SKM-1 treated with dmso at 0.1 percent for 144 hours (cell line): ENCODE data around the gene PARS2.
"Not testable (repeated sequence)": the region's sequence is repeated elsewhere in the genome, so short reads cannot be mapped to it uniquely, and the experiment has no call there.

Experiments used
- DNase-seq: peaks from one replicate; lab custom pipeline; 2025; ENCODE audit not compliant: unreplicated experiment; lab: John Stamatoyannopoulos, UW

The PARS2 gene

GRCh38 chr1:54775828-54776721, 11.8 kb upstream of the PARS2 start:
- DNase-seq, result not testable (repeated sequence)

GRCh38 chr1:54774820-54775498, 10.6 kb upstream of the PARS2 start:
- DNase-seq, result no peak

DNA sequence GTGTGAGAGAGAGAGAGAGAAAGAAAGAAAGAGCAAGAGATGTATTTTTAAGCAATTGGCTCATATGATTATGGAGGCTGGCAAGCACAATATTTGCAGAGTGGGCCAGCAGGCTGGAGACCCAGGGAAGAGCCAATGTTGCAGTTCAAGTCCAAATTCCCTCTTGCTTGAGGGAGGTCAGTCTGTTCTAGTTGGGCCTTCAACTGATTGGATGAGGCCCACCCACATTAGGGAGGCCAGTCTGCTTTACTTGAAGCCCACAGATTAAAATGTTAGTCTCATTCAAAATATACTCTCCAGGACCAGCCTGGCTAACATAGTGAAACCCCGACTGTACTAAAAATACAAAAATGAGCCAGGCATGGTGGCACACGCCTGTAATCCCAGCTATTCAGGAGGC, 8.6 kb upstream of the PARS2 start:
- no peak for DNase-seq

DNA sequence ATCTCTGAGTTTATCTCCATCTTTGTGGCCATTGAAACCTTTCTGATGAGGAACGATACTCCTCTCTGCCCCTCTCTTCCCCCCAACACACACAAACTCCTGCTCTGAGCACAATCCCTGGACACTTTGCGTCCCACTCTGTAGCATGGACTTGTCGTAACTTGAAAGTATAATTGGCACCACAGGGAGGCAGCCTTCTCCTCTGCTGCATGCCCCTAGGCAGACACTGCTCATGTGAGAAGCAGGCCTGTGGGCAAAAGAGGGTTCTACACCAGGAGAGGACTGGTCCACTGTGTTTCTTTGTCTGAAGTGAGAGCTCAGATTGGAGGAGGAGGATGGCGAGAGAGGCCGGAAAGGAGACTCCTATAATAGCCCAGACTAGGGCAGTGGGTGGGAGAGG, 3.8 kb upstream of the PARS2 start:
- no peak for DNase-seq

GRCh38 chr1:54767526-54767925, 3.2 kb upstream of the PARS2 start:
- no peak for DNase-seq

DNA sequence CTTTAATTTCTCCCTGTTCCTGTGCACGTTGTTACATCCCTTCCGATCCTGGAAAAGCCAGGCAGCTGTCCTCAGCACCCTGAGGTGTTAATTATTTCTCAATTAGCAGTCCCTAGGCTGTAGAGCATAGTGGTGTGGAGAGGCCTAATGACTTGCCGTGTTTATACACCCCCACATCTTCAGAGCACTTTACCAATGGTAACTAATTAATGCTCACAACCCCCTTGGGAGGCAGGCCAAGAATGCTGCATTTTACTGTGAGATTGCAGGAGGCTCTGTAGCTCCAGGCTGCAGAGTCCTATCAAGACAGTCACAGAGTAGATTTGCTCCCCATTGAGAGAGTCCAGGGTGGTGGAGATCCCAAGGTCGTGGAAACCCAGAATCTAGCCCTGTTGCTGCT, 2.4 kb upstream of the PARS2 start:
- no peak for DNase-seq

GRCh38 chr1:54764922-54765561, 719 bp upstream of the PARS2 start:
- DNase-seq, result no peak

DNA sequence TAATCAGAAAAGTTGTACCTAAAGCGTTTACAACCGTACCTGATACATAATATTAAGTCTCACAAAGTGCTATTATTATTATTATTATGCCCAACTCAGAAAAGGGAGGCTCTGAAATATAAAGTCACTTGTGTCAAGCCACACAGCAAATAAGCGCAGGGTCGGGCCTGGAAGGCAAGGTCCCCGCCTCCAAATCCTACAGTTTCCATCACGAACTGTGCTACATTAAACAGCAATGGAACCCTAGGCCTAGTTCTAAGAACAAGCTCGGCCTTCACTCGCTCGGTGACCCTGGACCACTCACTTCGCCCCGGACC, 549 bp downstream of the PARS2 start:
- no peak for DNase-seq

- no peak for DNase-seq
These were observed 5.5 kb downstream of the PARS2 start for GRCh38 chr1:54758678-54759348.

GRCh38 chr1:54757833-54758232, 6.5 kb downstream of the PARS2 start:
- DNase-seq, result no peak

GRCh38 chr1:54754486-54755285, 9.6 kb downstream of the PARS2 start:
- no peak for DNase-seq

GRCh38 chr1:54754045-54754444, 10.3 kb downstream of the PARS2 start:
- no peak for DNase-seq

DNA sequence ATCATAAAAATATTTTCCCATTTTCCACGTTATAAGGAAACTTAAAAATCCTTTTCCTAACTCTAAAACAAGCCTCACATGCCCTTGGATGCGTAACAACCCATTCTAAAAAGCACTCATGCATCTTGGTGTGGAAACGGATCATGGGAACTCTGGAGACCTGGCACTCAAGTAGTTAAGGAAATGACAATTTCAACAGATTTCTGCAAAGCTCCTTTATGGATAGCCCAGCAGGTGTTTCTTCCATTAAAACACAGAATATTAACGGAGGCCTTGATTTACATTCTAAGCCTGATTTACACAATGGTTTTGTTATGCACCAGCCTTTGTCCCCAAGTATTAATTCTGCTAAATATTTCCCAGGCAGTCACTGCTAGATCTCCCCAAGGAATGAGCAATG, 12.9 kb downstream of the PARS2 start:
- no peak for DNase-seq

GRCh38 chr1:54750596-54750995, 13.7 kb downstream of the PARS2 start:
- no peak for DNase-seq

GRCh38 chr1:54748094-54748835, 16.1 kb downstream of the PARS2 start:
- DNase-seq, result no peak

DNA sequence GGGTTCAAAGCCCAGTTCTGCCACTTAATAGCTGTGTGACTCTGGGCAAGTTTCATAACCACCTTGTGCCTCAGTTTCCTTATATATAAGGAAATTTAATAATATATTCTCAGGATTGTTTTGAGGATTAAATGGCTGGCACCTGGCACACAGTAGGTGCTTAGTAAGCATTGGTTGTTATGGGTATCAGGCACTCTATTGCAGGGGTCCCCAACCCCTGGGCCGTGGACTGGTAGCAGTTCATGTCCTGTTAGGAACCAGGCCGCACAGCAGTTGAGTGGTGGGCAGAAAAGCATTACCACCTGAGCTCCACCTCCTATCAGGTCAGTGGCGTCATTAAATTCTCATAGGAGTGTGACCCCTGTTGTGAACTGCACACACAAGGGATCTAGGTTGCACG, 18.5 kb downstream of the PARS2 start:
- no peak for DNase-seq

DNA sequence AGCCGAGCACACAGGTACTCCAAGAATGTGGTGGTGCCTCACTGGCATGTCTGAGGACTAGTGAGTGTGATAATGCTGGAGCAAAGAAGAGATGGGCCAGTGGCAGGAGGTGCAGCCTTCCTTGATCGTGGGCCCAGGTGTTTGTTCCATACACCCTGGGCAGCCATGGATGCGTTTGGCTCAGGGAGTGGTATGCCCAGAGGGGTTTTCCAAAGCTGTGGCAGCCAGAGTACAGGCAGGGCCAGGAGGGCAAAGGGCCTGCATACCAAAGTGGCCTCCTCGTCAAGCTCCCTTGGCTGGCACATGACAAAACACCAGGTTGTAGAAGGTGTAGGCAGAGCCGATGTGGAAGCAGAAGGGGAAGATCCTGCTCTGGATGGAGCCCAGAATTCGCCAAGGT, 19.0 kb downstream of the PARS2 start:
- DNase-seq, result no peak

DNA sequence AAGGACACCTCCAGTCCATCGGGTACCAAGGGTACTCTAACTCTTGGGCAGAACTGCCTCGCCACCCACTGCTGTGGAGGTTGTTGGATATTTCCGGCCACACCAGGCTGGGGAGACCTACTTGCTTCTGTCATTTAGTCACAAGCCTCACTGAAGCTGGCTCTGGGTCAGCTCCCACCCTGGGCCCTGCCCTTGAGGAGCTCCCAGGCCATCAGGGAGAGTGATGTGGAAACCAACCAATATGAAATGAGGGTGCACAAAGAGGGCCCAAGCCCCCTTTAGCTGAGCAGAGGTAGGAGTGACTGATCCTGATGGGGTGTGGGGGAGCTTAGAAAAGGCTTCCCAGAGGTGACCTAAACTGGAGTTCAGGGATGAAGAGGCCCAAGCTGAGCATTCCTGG, 19.6 kb downstream of the PARS2 start:
- no peak for DNase-seq

- DNase-seq, result no peak
These were observed 20.7 kb downstream of the PARS2 start for GRCh38 chr1:54743416-54744226.
